ENCODE measurements around the gene VIPR2.

Gene VIPR2

DNA sequence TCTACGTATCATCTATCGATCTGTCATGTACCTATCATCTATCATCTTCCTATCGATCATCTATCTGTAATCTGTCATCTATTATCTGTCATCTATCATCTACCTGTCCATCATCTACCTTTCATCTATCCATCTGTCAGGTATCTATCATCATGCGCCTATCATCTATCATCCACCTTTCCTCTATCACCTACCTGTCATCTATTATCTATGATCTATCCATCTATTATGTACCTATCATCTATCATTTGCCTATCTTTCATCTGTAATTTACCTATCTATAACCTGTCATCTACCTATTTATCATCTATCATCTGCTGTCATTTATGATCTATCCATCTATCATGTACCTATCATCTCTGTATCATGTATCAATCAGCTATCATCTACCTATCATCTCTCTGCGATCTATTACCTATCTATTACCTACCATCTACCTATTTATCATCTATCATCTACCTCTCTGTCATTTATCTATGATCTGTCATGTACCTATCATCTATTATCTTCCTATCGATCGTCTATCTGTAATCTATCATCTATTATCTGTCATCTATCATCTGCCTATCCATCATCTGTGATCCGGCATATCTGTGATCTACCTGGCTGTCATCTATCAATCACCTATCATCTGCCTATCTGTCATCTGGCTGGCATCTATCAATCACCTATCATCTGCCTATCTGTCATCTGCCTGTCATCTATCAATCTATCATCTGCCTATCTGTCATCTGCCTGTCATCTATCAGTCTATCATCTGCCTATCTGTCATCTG is 1.6 kb upstream of the VIPR2 start:
- ATAC-seq, result no peak
- TF ChIP-seq ZNF565 (CRISPR knock-in tag; conservative IDR thresholded peaks at IDR 0.05; ENCODE audit: low read depth), result no peak
- no peak for TF ChIP-seq BACH2 (CRISPR knock-in tag; IDR thresholded peaks at IDR 0.05; ENCODE audit: borderline replicate concordance)
- TF ChIP-seq OSR1 (CRISPR knock-in tag; IDR thresholded peaks at IDR 0.05), result no peak
- no peak for TF ChIP-seq ZNF8 (CRISPR knock-in tag; IDR thresholded peaks at IDR 0.05)
- no peak for TF ChIP-seq ZFP30 (CRISPR knock-in tag; IDR thresholded peaks at IDR 0.05)
- TF ChIP-seq ZNF70 (CRISPR knock-in tag; IDR thresholded peaks at IDR 0.05), result no peak
- TF ChIP-seq, protein P1, sequence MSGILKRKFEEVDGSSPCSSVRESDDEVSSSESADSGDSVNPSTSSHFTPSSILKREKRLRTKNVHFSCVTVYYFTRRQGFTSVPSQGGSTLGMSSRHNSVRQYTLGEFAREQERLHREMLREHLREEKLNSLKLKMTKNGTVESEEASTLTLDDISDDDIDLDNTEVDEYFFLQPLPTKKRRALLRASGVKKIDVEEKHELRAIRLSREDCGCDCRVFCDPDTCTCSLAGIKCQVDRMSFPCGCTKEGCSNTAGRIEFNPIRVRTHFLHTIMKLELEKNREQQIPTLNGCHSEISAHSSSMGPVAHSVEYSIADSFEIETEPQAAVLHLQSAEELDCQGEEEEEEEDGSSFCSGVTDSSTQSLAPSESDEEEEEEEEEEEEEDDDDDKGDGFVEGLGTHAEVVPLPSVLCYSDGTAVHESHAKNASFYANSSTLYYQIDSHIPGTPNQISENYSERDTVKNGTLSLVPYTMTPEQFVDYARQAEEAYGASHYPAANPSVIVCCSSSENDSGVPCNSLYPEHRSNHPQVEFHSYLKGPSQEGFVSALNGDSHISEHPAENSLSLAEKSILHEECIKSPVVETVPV (CRISPR knock-in tag; IDR thresholded peaks at IDR 0.05), result no peak
- TF ChIP-seq PPARA (CRISPR knock-in tag; IDR thresholded peaks at IDR 0.05; ENCODE audit: borderline replicate concordance), result no peak
- no peak for TF ChIP-seq CREB5 (CRISPR knock-in tag; IDR thresholded peaks at IDR 0.05; ENCODE audit: low read depth)
- TF ChIP-seq GLIS3 (CRISPR knock-in tag; IDR thresholded peaks at IDR 0.05), result no peak
- no peak for TF ChIP-seq POU6F1 (CRISPR knock-in tag; IDR thresholded peaks at IDR 0.05; ENCODE audit: borderline replicate concordance, low read depth)
- no peak for TF ChIP-seq TCF4 (CRISPR knock-in tag; IDR thresholded peaks at IDR 0.05; ENCODE audit: borderline replicate concordance)
- TF ChIP-seq ISL1 (CRISPR knock-in tag; IDR thresholded peaks at IDR 0.05), result no peak
- no peak for TF ChIP-seq TOX (CRISPR knock-in tag; IDR thresholded peaks at IDR 0.05; ENCODE audit: borderline replicate concordance)

DNA sequence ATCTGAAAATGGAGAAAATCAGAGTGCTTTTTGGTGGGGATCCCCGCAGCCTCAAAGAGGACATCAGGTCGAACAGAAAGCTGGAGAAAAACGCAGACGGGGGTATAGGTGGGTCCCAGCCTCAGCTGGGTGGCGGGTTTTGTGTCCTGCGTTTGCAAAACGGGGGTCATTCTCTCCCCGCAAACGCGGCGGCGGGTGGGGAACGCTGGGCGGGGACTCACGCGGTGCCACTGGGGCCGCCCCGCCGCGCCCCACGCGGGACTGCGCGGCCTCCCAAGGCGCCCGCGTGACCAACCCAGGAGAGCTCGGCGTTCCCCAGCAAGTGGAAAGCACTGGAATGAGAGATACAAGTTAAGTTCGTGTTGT is 806 bp upstream of the VIPR2 start:
- no peak for ATAC-seq
- TF ChIP-seq, protein P2, sequence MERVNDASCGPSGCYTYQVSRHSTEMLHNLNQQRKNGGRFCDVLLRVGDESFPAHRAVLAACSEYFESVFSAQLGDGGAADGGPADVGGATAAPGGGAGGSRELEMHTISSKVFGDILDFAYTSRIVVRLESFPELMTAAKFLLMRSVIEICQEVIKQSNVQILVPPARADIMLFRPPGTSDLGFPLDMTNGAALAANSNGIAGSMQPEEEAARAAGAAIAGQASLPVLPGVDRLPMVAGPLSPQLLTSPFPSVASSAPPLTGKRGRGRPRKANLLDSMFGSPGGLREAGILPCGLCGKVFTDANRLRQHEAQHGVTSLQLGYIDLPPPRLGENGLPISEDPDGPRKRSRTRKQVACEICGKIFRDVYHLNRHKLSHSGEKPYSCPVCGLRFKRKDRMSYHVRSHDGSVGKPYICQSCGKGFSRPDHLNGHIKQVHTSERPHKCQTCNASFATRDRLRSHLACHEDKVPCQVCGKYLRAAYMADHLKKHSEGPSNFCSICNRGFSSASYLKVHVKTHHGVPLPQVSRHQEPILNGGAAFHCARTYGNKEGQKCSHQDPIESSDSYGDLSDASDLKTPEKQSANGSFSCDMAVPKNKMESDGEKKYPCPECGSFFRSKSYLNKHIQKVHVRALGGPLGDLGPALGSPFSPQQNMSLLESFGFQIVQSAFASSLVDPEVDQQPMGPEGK (CRISPR knock-in tag; IDR thresholded peaks at IDR 0.05; ENCODE audit: borderline replicate concordance), result no peak
- no peak for TF ChIP-seq ZC3H10 (CRISPR knock-in tag; IDR thresholded peaks at IDR 0.05)
- TF ChIP-seq PPARA (CRISPR knock-in tag; IDR thresholded peaks at IDR 0.05; ENCODE audit: borderline replicate concordance), result no peak
- TF ChIP-seq ARNTL (CRISPR knock-in tag; IDR thresholded peaks at IDR 0.05; ENCODE audit: borderline replicate concordance, low read depth), result no peak
- TF ChIP-seq TOX (CRISPR knock-in tag; IDR thresholded peaks at IDR 0.05; ENCODE audit: borderline replicate concordance), result no peak

GRCh38 chr7:159143780-159144757 is 598 bp downstream of the VIPR2 start:
- TF ChIP-seq PPARA (CRISPR knock-in tag; IDR thresholded peaks at IDR 0.05; ENCODE audit: borderline replicate concordance) (no peak), ARNTL (CRISPR knock-in tag; IDR thresholded peaks at IDR 0.05; ENCODE audit: borderline replicate concordance, low read depth) (no peak), ESRRG (CRISPR knock-in tag; IDR thresholded peaks at IDR 0.05) (no peak)
- ATAC-seq, result no peak

- no peak for ATAC-seq
- TF ChIP-seq SNAI2 (CRISPR knock-in tag; IDR thresholded peaks at IDR 0.05) (no peak), TOX (CRISPR knock-in tag; IDR thresholded peaks at IDR 0.05; ENCODE audit: borderline replicate concordance) (no peak), TCF4 (CRISPR knock-in tag; IDR thresholded peaks at IDR 0.05; ENCODE audit: borderline replicate concordance) (no peak), PPARA (CRISPR knock-in tag; IDR thresholded peaks at IDR 0.05; ENCODE audit: borderline replicate concordance) (no peak), CREB5 (CRISPR knock-in tag; IDR thresholded peaks at IDR 0.05; ENCODE audit: low read depth) (no peak), GLIS3 (CRISPR knock-in tag; IDR thresholded peaks at IDR 0.05) (no peak), RARB (CRISPR knock-in tag; IDR thresholded peaks at IDR 0.05) (no peak), ARNTL (CRISPR knock-in tag; IDR thresholded peaks at IDR 0.05; ENCODE audit: borderline replicate concordance, low read depth) (no peak), BACH2 (CRISPR knock-in tag; IDR thresholded peaks at IDR 0.05; ENCODE audit: borderline replicate concordance) (no peak), POU6F1 (CRISPR knock-in tag; IDR thresholded peaks at IDR 0.05; ENCODE audit: borderline replicate concordance, low read depth) (no peak), ZNF8 (CRISPR knock-in tag; IDR thresholded peaks at IDR 0.05) (no peak), OSR1 (CRISPR knock-in tag; IDR thresholded peaks at IDR 0.05) (no peak)
- TF ChIP-seq, protein P1 (CRISPR knock-in tag; IDR thresholded peaks at IDR 0.05), result no peak
Measured at GRCh38 chr7:159142730-159143129, 1.9 kb downstream of the VIPR2 start.
